IMR-90 (cell line): Measurements from ENCODE around the gene MAP4K1. TPM values are rescaled to one million over a fixed set of nuclear protein-coding genes. Genes with fewer than 3 reads are reported as not detected.

Experiments used
- ATAC-seq: fragments of 200-7000 bp; cut with Tn5 transposase; 2 replicates; pipeline ENCODE4 v1.9.1; 2020; ENCODE audit warnings: low read depth, mild to moderate bottlenecking, moderate library complexity
- BruUV-seq: library from RNA; stranded (reverse); fragments of 400-500 nt; replicated peaks from 2 replicates; lab custom pipeline; 2021; lab: Mats Ljungman, UMichigan
- CTCF ChIA-PET: fragments of 300-600 bp; formaldehyde crosslinking; extraction: SDS; loops from one replicate; lab custom pipeline; 2021; ENCODE audit warnings: antibody characterized with exemption; lab: Yijun Ruan, JAX
- POLR2A ChIA-PET: fragments of 300-600 bp; sonication (Branson Sonifier 250); formaldehyde crosslinking; loops from one replicate; lab custom pipeline; 2022; ENCODE audit warnings: antibody characterized with exemption; ENCODE audit not compliant: unreplicated experiment; lab: Charles Lee
- DNase-seq: peaks from one replicate; pipeline ENCODE4 v3.0.0; 2013
- H2AFZ ChIP-seq: replicated peaks from 2 replicates; pipeline ENCODE3; 2013; ENCODE audit warnings: low read length, mild to moderate bottlenecking; ENCODE audit not compliant: poor library complexity
- H2AK5ac ChIP-seq: 2 replicates; pipeline ENCODE4 v1.6.1; 2013; ENCODE audit warnings: low read depth, low read length, inconsistent platforms
- H2AK9ac ChIP-seq: replicated peaks from 2 replicates; pipeline ENCODE3; 2013; ENCODE audit warnings: mild to moderate bottlenecking, low read depth, low read length, moderate library complexity; ENCODE audit not compliant: poor library complexity
- H2BK120ac ChIP-seq: 2 replicates; pipeline ENCODE4 v1.6.1; 2013; ENCODE audit warnings: low read depth, low read length, inconsistent platforms
- H2BK15ac ChIP-seq: 3 replicates; pipeline ENCODE4 v1.6.1; 2013; ENCODE audit warnings: low read depth, low read length, inconsistent platforms
- H2BK20ac ChIP-seq: 2 replicates; pipeline ENCODE4 v1.6.1; 2013; ENCODE audit warnings: low read depth, mild to moderate bottlenecking, inconsistent platforms, low read length, moderate library complexity
- H2BK5ac ChIP-seq: 2 replicates; pipeline ENCODE4 v1.6.1; 2013; ENCODE audit warnings: mild to moderate bottlenecking, low read depth, low read length, inconsistent platforms; ENCODE audit not compliant: poor library complexity, severe bottlenecking
- H3K14ac ChIP-seq: replicated peaks from 2 replicates; pipeline ENCODE4 v1.6.1; 2013; ENCODE audit warnings: low read depth, low read length, inconsistent platforms
- H3K18ac ChIP-seq: 2 replicates; pipeline ENCODE4 v1.6.1; 2013; ENCODE audit warnings: low read depth, low read length, control low read depth
- H3K23ac ChIP-seq: 2 replicates; pipeline ENCODE4 v1.6.1; 2013; ENCODE audit warnings: low read depth, low read length, inconsistent platforms
- H3K27ac ChIP-seq: 2 replicates; pipeline ENCODE4 v1.5.1; 2013; ENCODE audit warnings: mild to moderate bottlenecking, control low read depth, low read length; ENCODE audit not compliant: insufficient read depth
- H3K27me3 ChIP-seq: 2 replicates; pipeline ENCODE4 v1.6.1; 2013; ENCODE audit warnings: low read length; ENCODE audit not compliant: control insufficient read depth, insufficient read depth
- H3K36me3 ChIP-seq: 2 replicates; pipeline ENCODE4 v1.6.1; 2013; ENCODE audit warnings: low read length, mixed read lengths; ENCODE audit not compliant: control insufficient read depth, insufficient read depth
- H3K4ac ChIP-seq: 2 replicates; pipeline ENCODE4 v1.6.1; 2013; ENCODE audit warnings: low read depth, low read length, inconsistent platforms
- H3K4me1 ChIP-seq: 2 replicates; pipeline ENCODE4 v1.6.1; 2013; ENCODE audit warnings: low read length, mixed read lengths; ENCODE audit not compliant: control insufficient read depth, insufficient read depth
- H3K4me2 ChIP-seq: 2 replicates; pipeline ENCODE4 v1.6.1; 2013; ENCODE audit warnings: low read depth, mild to moderate bottlenecking, control low read depth, low read length, moderate library complexity
- H3K4me3 ChIP-seq: 2 replicates; pipeline ENCODE4 v1.5.1; 2013; ENCODE audit warnings: low read depth, mild to moderate bottlenecking, control low read depth, low read length, moderate library complexity; ENCODE audit not compliant: insufficient read depth
- H3K56ac ChIP-seq: 2 replicates; pipeline ENCODE4 v1.6.1; 2013; ENCODE audit warnings: low read length, inconsistent platforms; ENCODE audit not compliant: insufficient read depth; ENCODE audit errors: extremely low read depth
- H3K79me1 ChIP-seq, 2 experiments: 2 replicates each; pipeline ENCODE4 v1.6.1; 2013; ENCODE audit warnings: low read length in 2 of 2, inconsistent platforms in 1 of 2, low read depth in 1 of 2
- H3K9ac ChIP-seq: 2 replicates; pipeline ENCODE4 v1.6.1; 2013; ENCODE audit warnings: low read depth, low read length, control low read depth
- H3K9me1 ChIP-seq: 2 replicates; pipeline ENCODE4 v1.6.1; 2013; ENCODE audit warnings: low read length, inconsistent platforms; ENCODE audit not compliant: insufficient read depth
- H3K9me3 ChIP-seq: 2 replicates; pipeline ENCODE4 v1.6.1; 2013; ENCODE audit warnings: low read length; ENCODE audit not compliant: control insufficient read depth, insufficient read depth
- H4K20me1 ChIP-seq: 2 replicates; pipeline ENCODE4 v1.6.1; 2013; ENCODE audit warnings: low read length, inconsistent platforms; ENCODE audit not compliant: insufficient read depth
- H4K5ac ChIP-seq: 2 replicates; pipeline ENCODE4 v1.6.1; 2013; ENCODE audit warnings: mild to moderate bottlenecking, low read depth, low read length, control low read depth
- H4K8ac ChIP-seq, 2 experiments: 2 replicates each; pipeline ENCODE4 v1.6.1; 2013; ENCODE audit warnings: low read depth in 2 of 2, low read length in 2 of 2, control low read depth in 1 of 2, inconsistent platforms in 1 of 2
- H4K91ac ChIP-seq: 2 replicates; pipeline ENCODE4 v1.6.1; 2013; ENCODE audit warnings: low read depth, low read length, inconsistent platforms; ENCODE audit not compliant: insufficient read depth
- BHLHE40 ChIP-seq: fragments of 150-350 bp; IDR thresholded peaks from 2 replicates; pipeline ENCODE4 v1.6.1; 2016; ENCODE audit warnings: mild to moderate bottlenecking, low read depth, low read length
- CEBPB ChIP-seq: IDR thresholded peaks from 2 replicates; pipeline ENCODE4 v1.6.1; 2012; ENCODE audit warnings: low read depth, low read length, improper control_type of control experiment
- CHD1 ChIP-seq: IDR thresholded peaks from 2 replicates; pipeline ENCODE4 v1.6.1; 2012; ENCODE audit warnings: low read depth, low read length, improper control_type of control experiment
- CTCF ChIP-seq: conservative IDR thresholded peaks from 2 replicates; pipeline ENCODE4 v1.5.1; 2012; ENCODE audit warnings: mild to moderate bottlenecking, low read depth, low read length, improper control_type of control experiment
- ELK1 ChIP-seq: fragments of 150-350 bp; IDR thresholded peaks from 2 replicates; pipeline ENCODE4 v1.6.1; 2016; ENCODE audit warnings: low read depth, mild to moderate bottlenecking, low read length, moderate library complexity, borderline replicate concordance
- FOS ChIP-seq: fragments of 150-350 bp; IDR thresholded peaks from 2 replicates; pipeline ENCODE4 v1.6.1; 2016; ENCODE audit warnings: low read depth, low read length
- MAFK ChIP-seq: IDR thresholded peaks from 2 replicates; pipeline ENCODE4 v1.6.1; 2012; ENCODE audit warnings: low read depth, low read length, improper control_type of control experiment
- MAZ ChIP-seq: IDR thresholded peaks from 2 replicates; pipeline ENCODE4 v1.6.1; 2012; ENCODE audit warnings: low read depth, mild to moderate bottlenecking, low read length, improper control_type of control experiment, moderate library complexity, borderline replicate concordance
- MXI1 ChIP-seq: IDR thresholded peaks from 2 replicates; pipeline ENCODE4 v1.6.1; 2012; ENCODE audit warnings: low read depth, mild to moderate bottlenecking, low read length, moderate library complexity, borderline replicate concordance
- NFE2L2 ChIP-seq: fragments of 150-350 bp; IDR thresholded peaks from 2 replicates; pipeline ENCODE4 v1.6.1; 2016; ENCODE audit warnings: low read depth, mild to moderate bottlenecking, low read length
- POLR2A ChIP-seq: IDR thresholded peaks from 2 replicates; pipeline ENCODE4 v1.6.1; 2012; ENCODE audit warnings: mild to moderate bottlenecking, low read depth, low read length
- RAD21 ChIP-seq: IDR thresholded peaks from 2 replicates; pipeline ENCODE4 v1.6.1; 2012; ENCODE audit warnings: low read length, improper control_type of control experiment
- RCOR1 ChIP-seq: IDR thresholded peaks from 2 replicates; pipeline ENCODE4 v1.6.1; 2012; ENCODE audit warnings: mild to moderate bottlenecking, low read length, improper control_type of control experiment; ENCODE audit not compliant: insufficient replicate concordance
- RFX5 ChIP-seq: IDR thresholded peaks from 2 replicates; pipeline ENCODE4 v1.8.0; 2012; ENCODE audit warnings: low read depth, mild to moderate bottlenecking, low read length, moderate library complexity
- SMC3 ChIP-seq: fragments of 150-350 bp; IDR thresholded peaks from 2 replicates; pipeline ENCODE4 v1.6.1; 2016; ENCODE audit warnings: low read depth, mild to moderate bottlenecking, antibody characterized with exemption, low read length, moderate library complexity
- USF2 ChIP-seq: fragments of 150-350 bp; IDR thresholded peaks from 2 replicates; pipeline ENCODE4 v1.6.1; 2017; ENCODE audit warnings: mild to moderate bottlenecking, antibody characterized with exemption, low read length, low read depth
- WGBS, 2 experiments: methylation state at CpG; one replicate each; pipeline versions ENCODE4 v1.1.5 to v1.1.7; 2013; ENCODE audit warnings: missing lambda C conversion rate in 2 of 2; ENCODE audit not compliant: insufficient read length in 1 of 2; ENCODE audit errors: extremely low coverage in 2 of 2; 5-methylcytosine and 5-hydroxymethylcytosine counted together
- dilution Hi-C: fragments of 300-500 bp; cut with HindIII; formaldehyde crosslinking; loops from one replicate; pipeline ENCODE4 v1.14.3; 2018; ENCODE audit warnings: low sequenced_read_pairs; ENCODE audit not compliant: unreplicated experiment
- in situ Hi-C: fragments of 300-500 bp; cut with MboI; formaldehyde crosslinking; loops from 3 replicates; pipeline ENCODE4 v1.14.3; 2019; ENCODE audit warnings: low sequenced_read_pairs, inconsistent platforms, mixed read lengths
- intact Hi-C: fragments of 100-400 bp; cut with micrococcal nuclease; formaldehyde crosslinking; loops from 2 replicates; pipeline ENCODE4 v1.10.0; 2022
- polyA plus RNA-seq, 3 experiments: library from polyadenylated mRNA; depleted of rRNA; stranded (reverse); fragments of >200 nt; gene quantifications; 2 replicates each; pipeline ENCODE4 v1.2.3, GENCODE V29; 2012; ENCODE audit warnings: low replicate concordance in 1 of 3
- total RNA-seq: library from RNA; depleted of rRNA; stranded (reverse); fragments of >200 nt; gene quantifications from 2 replicates; pipeline ENCODE4 v1.2.3, GENCODE V29; 2012

The MAP4K1 gene
- total and polyA plus RNA-seq, 2 of the 4 experiments (the other 2 are of a cell fraction) = 0.22 TPM; not detected in 1

DNA sequence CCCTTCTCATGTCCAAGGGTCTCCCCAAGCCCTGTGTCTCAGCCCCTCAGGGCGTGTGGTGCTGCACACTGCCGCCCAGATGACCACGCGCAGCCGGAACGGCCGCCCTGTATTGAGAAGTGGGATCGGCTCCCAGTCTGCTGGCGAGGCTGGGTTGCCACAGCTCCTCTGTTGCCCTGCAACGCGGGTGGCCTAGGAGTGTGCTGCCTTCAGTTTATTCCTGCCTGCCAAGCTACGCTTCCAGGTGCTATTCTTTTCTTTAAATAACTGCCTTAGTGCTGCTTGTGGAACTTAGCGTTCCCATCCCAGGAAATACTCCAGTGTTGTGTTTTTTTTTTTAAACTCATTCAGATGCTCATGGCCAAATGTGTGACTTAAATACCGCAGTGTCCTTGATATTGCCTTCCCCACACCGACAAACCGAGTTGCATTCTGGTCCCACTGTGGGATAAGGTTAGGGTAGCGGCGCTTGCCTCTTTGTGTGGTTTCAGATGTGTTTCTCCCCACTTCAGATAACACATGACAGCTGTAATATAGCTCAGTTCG lies 46.3 kb upstream of the MAP4K1 start:
- no peak overlapping the region for H2AFZ ChIP-seq
- dilution Hi-C loops (no loop called here), intact Hi-C loops (no loop called here), in situ Hi-C loops (no loop called here)
- H3K9me1 ChIP-seq = peaks cover 54% of the 10 kb centered on the region
- H2AK9ac ChIP-seq = peak overlapping the region; percentile 36
- ATAC-seq (no peak), DNase-seq (no peak)
- no peak overlapping the region for H3K4me2 ChIP-seq
- H3K9ac ChIP-seq = peak overlapping the region; percentile 61
- no peak for TF ChIP-seq FOS
- no peak for TF ChIP-seq POLR2A
- no peak for TF ChIP-seq RCOR1
- no peak for TF ChIP-seq NFE2L2
- TF ChIP-seq MAZ = no peak
- TF ChIP-seq USF2 = no peak
- TF ChIP-seq CHD1 = no peak
- TF ChIP-seq BHLHE40 = no peak
- TF ChIP-seq ELK1 = no peak
- no peak for TF ChIP-seq RAD21
- TF ChIP-seq CEBPB = no peak
- no peak for TF ChIP-seq RFX5
- TF ChIP-seq CTCF = no peak
- TF ChIP-seq MXI1 = no peak
- no peak for TF ChIP-seq SMC3
- no peak for TF ChIP-seq MAFK
- peak overlapping the region; percentile 32 for H3K18ac ChIP-seq
- peak overlapping the region; percentile 84; the same call in 1 of the 3 replicates for H2BK15ac ChIP-seq
- H4K5ac ChIP-seq = peak overlapping the region; percentile 33; the same call in 1 of the 2 replicates
- H2BK120ac ChIP-seq = peak overlapping the region; percentile 99
- H2AK5ac ChIP-seq = peak overlapping the region; percentile 100
- H3K36me3 ChIP-seq = peaks cover 14% of the 10 kb centered on the region
- H3K9me3 ChIP-seq = no peaks in the 10 kb centered on the region
- H4K91ac ChIP-seq = peak overlapping the region; percentile 99
- peak overlapping the region; percentile 96 for H3K27ac ChIP-seq
- peak overlapping the region; percentile 99 for H3K23ac ChIP-seq
- peaks cover 70% of the 10 kb centered on the region for H4K20me1 ChIP-seq
- peak overlapping the region; percentile 95 to 97; a peak in 3 of 4 replicates for H4K8ac ChIP-seq
- H3K4me1 ChIP-seq = peaks cover 59% of the 10 kb centered on the region
- ChIA-PET POLR2A (no interaction called here), CTCF (no interaction called here)
- peak overlapping the region; percentile 98 for H3K4ac ChIP-seq
- no peak overlapping the region for H3K4me3 ChIP-seq
- peak overlapping the region; percentile 99 for H3K14ac ChIP-seq
- WGBS, 2 experiments = 66% methylated on average over 11 of the region's 19 CpGs; no CpG with 5 or more reads in 1 of the 2 experiments
- no TSS peak for BruUV-seq
- H3K56ac ChIP-seq = peak overlapping the region; percentile 59; the same call in 1 of the 2 replicates
- H3K79me1 ChIP-seq = peaks cover 5 to 68% of the 10 kb centered on the region in 2 experiments; a peak in 3 of 4 replicates
- H2BK5ac ChIP-seq = peak overlapping the region; percentile 96
- H3K27me3 ChIP-seq = no peaks in the 10 kb centered on the region
- H2BK20ac ChIP-seq = peak overlapping the region; percentile 88
